Limb (tissue), 2 donors: ENCODE results near the gene TMEM120A.

Experiments used
- DNase-seq, 2 donors: peaks; one replicate each; pipeline ENCODE4 v3.0.0-alpha.2; 2016; ENCODE audit errors: extremely low spot score in 2 of 2

Gene TMEM120A

DNA sequence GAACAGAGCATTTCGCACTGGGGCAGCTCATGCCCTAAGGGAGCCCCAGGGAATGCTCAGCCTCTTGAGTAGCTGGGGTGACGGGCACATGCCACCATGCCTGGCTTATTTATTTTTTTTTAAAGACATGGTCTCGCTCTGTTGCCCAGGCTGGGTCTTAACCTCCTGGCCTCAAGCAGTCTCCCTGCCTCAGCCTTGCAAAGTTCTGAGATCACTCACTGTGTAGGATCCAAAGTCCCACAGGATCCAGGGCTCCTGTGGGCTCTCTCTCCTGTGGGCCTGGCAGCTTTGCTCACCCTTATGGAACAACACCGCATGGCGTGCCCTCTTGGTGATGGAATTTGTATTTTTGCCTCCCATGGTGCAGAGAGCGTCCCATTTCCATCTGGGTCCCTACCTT lies 34.0 kb downstream of the TMEM120A start:
- DNase-seq: no peak

DNA sequence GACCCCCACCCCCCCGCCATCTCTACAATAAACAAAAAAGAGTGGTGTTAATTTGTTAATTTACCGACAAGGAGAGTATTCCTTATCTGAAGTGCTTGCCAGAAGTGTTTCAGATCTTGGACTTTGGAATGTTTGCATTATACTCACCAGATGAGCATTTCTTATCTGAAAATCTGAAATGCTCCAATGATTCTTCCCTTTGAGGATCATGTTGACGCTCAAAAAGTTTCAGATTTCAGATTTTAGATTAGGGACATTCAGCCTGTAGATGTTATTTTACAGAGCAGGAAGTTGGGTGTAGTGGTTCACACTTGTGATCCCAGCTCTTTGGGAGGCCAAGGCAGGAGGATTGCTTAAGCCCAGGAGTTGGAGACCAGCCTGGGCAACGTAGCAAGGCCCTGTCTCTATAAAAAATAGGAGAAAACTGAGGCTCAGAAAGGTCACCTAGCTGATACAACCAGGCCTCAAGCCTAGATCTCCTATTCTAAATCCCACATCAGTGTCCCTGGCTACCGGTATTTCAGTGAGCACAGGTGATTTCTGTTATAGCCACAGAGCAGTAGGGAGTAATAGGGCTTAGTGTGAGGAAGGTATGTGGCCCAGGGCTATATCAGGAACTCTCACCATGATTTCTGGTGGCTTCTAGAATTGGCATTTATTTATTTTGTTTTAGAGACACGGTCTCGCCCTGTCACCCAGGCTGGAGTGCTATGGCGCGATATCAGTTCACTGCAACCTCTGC lies 35.4 kb downstream of the TMEM120A start:
- no peak for DNase-seq

DNA sequence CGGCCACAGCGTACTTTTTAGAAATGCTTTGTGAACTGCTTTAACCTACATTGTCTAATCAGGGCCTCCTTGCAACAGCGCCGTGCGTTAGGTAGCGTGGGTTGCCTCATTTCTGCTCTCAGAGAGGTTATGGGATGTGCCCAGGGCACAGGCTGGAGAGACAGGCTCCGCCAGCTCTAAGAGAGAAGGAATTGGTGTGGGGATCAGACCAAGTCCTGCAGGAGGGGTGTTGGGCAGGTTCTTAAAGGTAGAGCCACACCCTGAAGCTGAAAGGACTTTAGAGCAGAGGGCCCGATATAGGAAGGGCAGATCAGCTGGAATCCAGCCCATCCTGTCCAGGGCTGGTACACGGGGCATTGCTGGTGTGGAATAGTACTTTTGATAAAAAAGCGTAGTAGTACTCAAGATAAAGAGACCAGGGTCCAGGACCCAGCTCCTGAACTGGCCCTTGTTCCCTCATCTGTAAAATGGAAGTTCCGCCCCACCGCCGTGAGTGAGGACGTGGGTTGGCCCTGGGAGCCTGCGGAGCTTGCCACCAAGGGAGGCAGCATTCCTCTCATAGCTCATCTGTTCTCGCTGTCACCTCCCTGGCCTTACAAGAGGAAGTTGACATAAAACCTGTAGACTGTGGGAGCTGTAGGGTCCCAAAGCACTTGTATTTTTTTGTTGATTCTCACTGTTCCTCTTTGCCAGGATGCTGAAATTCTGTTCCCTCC lies 37.2 kb downstream of the TMEM120A start:
- DNase-seq: no peak

DNA sequence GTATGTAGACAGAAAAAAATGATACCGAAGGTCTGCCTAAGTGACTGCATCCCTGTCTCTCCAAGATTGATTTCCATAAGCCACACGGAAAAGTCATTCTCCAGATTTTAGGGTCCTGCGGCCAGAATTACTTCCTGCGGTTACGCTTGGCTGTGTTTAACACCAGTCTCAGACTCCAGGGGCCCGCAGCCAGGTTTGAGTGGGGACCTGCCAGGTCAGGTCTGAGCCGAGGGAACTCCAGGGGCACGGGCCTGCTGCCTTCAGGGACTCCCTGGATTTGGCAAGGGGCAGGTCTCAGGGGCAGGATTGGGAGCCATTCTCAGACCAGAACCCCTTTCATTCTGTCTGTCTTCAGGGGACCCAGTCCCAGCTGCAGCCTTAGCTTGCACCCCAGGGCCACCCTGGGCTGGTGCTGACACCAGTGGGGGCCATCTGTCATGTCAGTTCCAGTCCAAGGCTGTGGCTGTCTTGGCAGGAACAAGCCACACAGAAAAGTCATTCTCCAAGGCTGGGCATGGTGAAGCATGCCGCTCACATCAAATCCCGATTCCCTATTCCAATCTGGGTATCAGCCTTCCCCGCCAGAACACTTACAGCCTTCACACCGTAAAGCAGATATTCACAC lies 39.0 kb downstream of the TMEM120A start:
- DNase-seq: no peak

DNA sequence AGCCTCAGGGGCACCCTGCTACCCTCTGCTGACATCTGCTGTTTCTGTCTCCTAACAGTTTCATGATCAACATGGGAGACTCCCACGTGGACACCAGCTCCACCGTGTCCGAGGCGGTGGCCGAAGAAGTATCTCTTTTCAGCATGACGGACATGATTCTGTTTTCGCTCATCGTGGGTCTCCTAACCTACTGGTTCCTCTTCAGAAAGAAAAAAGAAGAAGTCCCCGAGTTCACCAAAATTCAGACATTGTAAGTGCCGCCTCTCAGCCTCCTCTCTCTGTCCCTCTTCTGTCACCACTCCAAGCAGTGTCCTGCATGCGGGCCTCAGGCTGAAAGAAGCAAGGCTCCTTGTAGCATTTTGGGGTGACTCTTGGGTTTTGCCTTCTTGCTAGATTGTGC lies 40.5 kb downstream of the TMEM120A start:
- DNase-seq: no peak

DNA sequence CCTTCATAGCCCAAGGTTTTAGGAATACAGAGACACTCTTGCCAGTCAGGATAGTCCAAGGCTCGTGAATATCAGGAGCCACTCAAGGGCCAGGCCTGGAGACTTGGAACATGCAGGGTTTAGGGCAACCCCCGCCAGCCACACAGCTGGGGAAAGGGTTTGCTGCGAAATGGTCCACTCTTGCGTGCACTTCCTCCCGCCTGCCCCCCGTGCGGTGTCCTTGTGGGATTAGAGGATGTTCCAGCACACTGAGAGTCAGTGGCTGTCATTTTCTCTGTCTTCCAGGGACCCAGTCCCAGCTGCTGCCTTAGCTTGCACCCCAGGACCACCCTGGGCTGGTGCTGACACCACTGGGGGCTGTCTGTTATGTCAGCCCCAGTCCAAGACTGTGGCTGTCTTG lies 41.0 kb downstream of the TMEM120A start:
- DNase-seq: no peak

DNA sequence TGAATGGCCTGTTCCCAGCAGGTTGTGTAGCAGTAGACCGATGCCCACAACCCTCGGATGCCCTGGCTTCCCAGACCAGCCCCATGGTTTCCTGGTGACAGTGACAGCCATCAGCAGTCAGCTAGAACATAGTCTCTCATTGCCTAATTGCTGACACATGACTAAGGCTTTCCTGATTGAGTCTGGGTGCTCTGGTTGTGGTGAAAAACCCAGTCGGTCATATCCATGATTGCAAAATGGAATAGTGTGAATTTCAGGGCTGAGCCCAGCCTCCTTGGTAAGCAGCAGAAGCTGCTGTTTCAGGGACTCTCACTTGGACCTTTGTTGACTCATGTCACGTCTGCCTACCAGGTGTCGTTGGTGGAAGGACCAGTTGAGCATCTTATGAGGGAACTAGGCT lies 42.9 kb downstream of the TMEM120A start:
- no peak for DNase-seq

DNA sequence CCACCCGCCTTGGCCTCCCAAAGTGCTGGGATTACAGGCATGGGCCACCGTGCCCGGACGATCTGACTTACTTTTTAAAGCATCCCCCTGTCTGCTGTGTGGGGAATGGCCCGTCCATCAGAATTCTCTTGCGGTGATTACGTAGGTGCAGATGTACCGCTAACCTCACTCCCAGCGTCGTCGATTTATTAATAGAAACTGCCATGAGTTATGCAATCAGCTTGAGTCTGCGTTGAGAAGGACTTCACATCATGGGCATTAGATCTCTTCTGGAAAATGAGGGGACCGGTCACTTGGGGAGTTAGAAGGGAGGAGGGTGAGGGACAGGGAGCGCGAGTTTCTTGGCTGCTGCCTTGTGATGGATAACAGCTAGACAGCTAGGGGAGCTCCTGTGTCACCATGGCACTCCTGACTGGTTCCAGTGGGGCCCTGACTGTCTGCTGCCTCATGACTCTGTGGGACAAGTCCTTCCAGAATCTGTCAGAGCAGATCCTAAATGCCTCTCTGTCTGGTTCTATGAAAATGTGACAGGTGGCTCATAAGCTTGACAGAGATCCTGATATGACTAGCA lies 44.2 kb downstream of the TMEM120A start:
- no peak for DNase-seq

DNA sequence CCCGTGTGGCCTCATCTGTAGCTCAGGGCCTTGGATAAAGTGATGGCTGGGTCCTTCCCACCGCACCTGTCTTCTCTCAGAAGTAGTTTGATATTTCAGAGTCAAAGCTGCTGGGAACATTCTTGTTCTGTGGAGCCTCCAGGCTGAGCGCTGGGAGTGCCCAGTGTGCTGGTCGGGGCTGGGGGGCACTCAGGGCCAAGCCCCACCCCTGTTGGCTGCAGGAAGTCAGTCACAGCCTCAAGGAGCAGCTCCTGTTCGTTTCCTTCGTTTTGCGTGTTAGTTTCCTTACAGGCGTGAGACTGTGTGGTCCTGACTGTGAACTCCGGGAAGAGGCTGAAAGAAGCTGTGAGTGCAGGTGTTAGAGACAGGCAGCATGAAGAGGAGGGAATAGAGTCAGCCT lies 46.2 kb downstream of the TMEM120A start:
- no peak for DNase-seq

DNA sequence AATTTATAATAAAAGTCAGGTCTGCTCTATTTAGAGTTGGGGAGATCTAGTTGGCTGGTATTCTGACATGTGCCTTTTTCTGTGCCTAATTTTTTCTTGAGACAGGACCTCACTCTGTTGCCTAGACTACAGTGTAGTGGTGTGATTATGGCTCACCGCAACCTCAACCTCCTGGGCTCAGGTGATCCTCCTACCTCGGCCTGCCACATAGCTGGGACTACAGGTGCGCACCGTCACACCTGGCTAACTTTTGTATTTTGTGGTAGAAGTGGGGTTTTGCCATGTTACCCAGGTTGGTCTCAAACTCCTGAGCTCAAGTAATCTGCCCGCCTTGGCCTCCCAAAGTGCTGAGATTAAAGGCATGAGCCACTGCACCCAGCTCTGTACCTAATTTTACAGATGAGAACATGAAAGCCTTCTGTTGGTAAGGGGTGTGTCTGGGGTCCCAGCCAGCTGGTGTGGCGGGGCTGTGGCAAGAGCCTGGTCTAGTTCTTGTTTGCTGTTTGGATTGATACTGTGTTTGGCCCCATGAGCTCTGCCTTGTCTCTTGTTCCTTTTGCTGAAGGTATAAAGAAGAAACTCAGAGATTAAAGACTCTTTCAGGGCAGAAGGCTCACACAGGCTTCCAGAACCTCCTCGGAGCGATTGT lies 48.1 kb downstream of the TMEM120A start:
- DNase-seq: no peak

DNA sequence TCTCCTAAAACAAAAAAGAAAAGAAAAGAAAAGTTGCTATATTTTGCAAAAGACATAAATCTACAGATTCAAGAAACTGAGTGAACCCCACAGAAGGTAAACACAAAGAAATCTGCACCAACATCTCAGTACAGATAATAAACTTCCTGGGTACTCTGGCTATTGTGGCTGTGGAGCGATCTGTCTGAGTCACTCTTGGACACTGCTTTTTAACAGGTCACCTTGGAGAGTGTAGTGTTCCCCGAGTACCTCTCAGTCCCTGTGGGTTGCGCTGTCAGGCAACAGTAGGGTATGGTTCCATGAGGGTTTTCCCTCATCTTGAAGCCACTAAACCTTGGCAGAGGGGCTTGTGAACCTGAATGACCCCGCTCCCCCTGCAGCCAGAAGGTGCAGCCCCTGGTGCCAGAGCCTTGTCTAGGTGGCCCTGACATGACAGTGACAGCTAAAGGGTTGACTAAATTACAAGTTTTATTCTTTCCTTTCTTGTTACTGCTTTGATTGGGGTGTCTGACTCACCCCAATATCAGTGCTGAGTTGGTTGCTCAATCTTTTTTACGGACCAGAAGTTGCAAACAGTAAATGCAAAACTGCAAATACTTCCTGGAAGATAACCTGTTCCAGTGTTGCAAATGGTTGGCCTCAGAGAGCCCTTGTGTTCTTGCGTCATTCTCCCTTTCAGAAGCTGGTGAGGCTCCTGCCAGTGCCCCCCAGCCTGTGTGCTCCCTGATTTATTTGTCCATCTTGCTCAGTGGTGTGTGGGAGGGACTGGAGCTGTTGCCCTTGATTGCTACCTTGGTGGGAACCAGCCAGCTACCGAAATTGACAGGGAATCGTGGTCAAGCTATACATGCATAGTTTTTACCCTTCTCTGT lies 48.9 kb downstream of the TMEM120A start:
- no peak for DNase-seq

DNA sequence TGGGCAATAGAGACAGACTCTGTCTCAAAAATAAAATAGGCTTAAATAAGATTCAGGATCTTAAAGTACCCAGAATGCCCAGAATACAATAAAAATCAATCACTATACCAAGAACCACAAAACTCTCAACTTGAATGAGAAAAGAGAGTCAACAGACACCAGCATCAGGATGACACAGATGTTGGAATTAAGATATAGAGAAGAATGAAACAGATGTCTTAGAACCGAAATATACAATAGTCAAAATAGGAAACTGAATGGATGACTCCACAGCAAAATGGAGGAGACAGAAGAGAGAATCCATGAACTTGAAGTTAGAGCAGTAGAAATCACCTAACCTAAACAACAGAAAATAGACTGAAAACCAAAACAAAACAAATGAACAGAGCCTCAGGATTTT lies 49.9 kb downstream of the TMEM120A start:
- no peak for DNase-seq

DNA sequence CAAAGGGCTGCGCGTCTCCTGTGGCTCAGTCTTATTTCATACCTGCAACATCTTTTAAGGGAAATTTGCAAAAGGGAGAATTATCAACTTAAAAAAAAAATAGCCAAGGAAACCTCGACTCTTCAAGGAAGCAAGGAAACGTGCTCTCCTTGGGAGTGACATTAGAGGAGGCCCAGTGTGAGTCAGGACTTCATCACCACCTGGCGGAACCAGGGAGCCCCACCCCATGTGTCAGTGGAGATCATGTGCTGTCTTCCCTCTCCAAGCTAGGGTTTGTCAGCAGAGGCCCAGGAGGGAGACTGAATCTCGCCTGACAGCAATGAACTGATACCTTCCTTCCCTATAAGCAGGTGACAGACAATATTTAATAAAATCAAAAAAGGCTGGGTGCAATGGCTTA lies 50.5 kb downstream of the TMEM120A start:
- no peak for DNase-seq

DNA sequence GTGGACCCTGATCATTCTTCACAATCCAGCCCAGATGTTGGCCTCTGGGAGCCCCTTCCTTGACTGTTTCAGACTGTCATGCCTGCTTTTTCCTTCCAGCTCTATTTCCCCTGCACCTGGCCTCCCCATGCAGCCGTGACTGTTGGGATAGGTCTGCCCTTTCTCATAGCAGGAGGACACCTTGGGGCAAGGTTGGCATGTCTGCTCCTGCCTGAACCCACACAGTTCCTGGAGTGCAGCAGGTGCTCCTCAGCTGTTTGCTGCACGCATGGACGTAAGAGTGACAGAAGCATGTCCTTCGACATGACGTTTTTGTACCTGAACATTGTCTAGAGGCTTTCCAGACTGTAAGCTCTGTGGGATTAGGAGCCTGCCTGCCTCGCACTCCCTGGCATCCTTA lies 55.5 kb downstream of the TMEM120A start:
- DNase-seq: no peak

DNA sequence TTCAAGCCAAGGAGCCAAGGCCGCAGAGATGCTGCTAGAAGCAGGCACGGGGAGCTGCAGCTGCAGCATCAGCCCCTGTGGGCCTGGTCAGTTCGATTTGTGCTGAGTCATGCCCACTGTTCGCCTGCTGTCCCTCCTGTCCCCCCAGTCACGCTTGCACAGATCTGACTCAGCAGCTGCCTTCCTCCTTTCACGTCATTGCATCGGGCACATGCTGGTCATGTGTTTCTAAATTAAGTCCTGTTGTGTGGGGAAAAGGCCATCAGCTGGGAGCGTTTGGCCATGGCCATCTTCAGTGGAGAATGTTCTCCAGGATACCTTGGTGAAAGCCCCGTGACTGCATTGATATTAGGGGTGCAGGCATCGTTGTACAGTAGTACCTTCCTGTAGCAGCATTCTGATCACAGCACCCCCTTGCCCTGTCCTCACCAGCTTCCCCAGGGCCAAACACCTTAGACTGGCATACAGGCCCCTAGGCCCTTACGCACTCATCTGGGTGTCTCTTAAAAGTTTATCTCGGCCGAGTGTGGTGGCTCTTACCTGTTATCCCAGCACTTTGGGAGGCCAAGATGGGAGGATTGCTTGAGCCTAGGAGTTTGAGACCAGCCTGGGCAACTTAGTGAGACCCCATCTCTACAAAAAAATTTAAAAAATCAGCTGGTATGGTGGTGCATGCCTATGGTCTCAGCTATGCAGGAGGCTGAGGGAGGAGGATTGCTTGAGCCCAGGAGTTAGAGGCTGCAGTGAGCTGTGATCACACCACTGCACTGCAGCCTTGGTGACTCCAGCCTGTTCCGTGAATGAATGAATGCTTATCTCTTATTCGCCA lies 56.2 kb downstream of the TMEM120A start:
- no peak for DNase-seq
